AG04450 (cell line): ENCODE results near the gene ULBP3. TPM values are rescaled to one million over a fixed set of nuclear protein-coding genes. Genes with fewer than 3 reads are reported as not detected.

ENCODE experiments used
- CTCF ChIA-PET: fragments of 300-600, 350-600 bp; formaldehyde crosslinking; extraction: SDS; loops from one replicate; lab custom pipeline; 2022; ENCODE audit warnings: antibody characterized with exemption, inconsistent platforms; lab: Charles Lee
- POLR2A ChIA-PET: fragments of 350-600 bp; formaldehyde crosslinking; extraction: SDS; loops from one replicate; lab custom pipeline; 2021; ENCODE audit warnings: antibody characterized with exemption, inconsistent platforms; lab: Yijun Ruan, JAX
- DNase-seq: peaks from one replicate; pipeline ENCODE4 v3.0.0-alpha.2; 2011; ENCODE audit warnings: low read depth, low spot score
- H3K27ac ChIP-seq: one replicate; pipeline ENCODE4 v1.5.1; 2012; ENCODE audit warnings: low read depth, low read length, control low read depth
- H3K27me3 ChIP-seq: one replicate; pipeline ENCODE4 v1.6.0; 2012; ENCODE audit warnings: low read length; ENCODE audit not compliant: control insufficient read depth, insufficient read depth
- H3K4me3 ChIP-seq: 2 replicates; pipeline ENCODE4 v1.5.1; 2011; ENCODE audit warnings: mild to moderate bottlenecking, low read depth, low read length, control low read depth
- H3K9me3 ChIP-seq: 2 replicates; pipeline ENCODE4 v1.5.1; 2012; ENCODE audit warnings: low read length; ENCODE audit not compliant: control insufficient read depth, insufficient read depth
- polyA minus RNA-seq: library from RNA; depleted of rRNA, polyadenylated mRNA; stranded (reverse); fragments of >200 nt; gene quantifications from 2 replicates; pipeline ENCODE4 v1.2.3, GENCODE V29; 2011; rRNA and poly(A)+ RNA removed
- polyA plus RNA-seq: library from polyadenylated mRNA; depleted of rRNA; stranded (reverse); fragments of >200 nt; gene quantifications from 2 replicates; pipeline ENCODE4 v1.2.3, GENCODE V29; 2011; rRNA removed
- TF ChIP-seq, protein P1 (sequence below): IDR thresholded peaks from 2 replicates; pipeline ENCODE4 v1.5.1; 2011; ENCODE audit warnings: low read depth, low read length, control low read depth, inconsistent platforms

ULBP3 gene
- polyA plus RNA-seq, result 13.1 and 16.0 TPM in 2 replicates
- polyA minus RNA-seq, result 19.9 and 21.5 TPM in 2 replicates

GRCh38 chr6:150068720-150069648 is at the start of gene ULBP3:
Gene ULBP3 (minus strand): TSS chr6:150069121. CDS start chr6:150069066, 55 bp downstream.
- Histone ChIP-seq H3K27ac (peak within 1 kb of the TSS; percentile 61), H3K4me3 (peak within 1 kb of the TSS; percentile 76), H3K9me3 (no peaks in the 10 kb centered on the region), H3K27me3 (no peaks in the 10 kb centered on the region)
- ChIA-PET POLR2A (interaction anchor here (0.6 kb wide), 1 partner anchor 1934 kb away, joined by 6 read pairs; no protein-coding TSS in a partner anchor), CTCF (interaction anchor here (0.5 to 4.0 kb wide), 8 partner anchors 11 to 773 kb away, joined by 3 to 39 read pairs (median 3); no protein-coding TSS in a partner anchor)
- peak; percentile 81 for DNase-seq
- TF ChIP-seq, protein P1, sequence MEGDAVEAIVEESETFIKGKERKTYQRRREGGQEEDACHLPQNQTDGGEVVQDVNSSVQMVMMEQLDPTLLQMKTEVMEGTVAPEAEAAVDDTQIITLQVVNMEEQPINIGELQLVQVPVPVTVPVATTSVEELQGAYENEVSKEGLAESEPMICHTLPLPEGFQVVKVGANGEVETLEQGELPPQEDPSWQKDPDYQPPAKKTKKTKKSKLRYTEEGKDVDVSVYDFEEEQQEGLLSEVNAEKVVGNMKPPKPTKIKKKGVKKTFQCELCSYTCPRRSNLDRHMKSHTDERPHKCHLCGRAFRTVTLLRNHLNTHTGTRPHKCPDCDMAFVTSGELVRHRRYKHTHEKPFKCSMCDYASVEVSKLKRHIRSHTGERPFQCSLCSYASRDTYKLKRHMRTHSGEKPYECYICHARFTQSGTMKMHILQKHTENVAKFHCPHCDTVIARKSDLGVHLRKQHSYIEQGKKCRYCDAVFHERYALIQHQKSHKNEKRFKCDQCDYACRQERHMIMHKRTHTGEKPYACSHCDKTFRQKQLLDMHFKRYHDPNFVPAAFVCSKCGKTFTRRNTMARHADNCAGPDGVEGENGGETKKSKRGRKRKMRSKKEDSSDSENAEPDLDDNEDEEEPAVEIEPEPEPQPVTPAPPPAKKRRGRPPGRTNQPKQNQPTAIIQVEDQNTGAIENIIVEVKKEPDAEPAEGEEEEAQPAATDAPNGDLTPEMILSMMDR, result peak; percentile 63

DNA sequence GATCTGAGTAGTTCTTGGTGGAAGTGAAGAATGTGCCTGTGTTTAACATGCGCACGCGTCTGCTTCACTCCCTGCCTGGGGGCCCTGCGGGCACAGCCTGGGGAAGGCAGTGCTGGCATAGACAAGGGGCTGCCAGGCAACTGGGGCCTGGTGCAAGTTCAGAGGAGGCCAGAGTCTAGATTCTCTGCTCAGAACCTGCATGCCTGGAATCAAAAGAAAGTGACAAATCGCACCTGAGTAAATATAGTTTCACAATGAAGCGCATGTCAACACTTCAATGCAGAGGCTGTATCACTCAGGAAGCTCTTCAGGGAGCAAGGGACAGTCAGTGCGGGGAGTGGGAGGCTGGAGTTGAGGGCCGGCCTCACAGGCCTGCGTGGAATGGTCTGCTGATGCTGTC is 49.7 kb upstream of the ULBP3 start:
- TF ChIP-seq, protein P1, result no peak
- Histone ChIP-seq H3K27me3 (peaks cover 2% of the 10 kb centered on the region), H3K4me3 (no peak overlapping the region), H3K27ac (peak overlapping the region; percentile 31), H3K9me3 (peaks cover 9% of the 10 kb centered on the region; the same call in 1 of the 2 replicates)
- ChIA-PET POLR2A (no interaction called here), CTCF (no interaction called here)
- no peak for DNase-seq

DNA sequence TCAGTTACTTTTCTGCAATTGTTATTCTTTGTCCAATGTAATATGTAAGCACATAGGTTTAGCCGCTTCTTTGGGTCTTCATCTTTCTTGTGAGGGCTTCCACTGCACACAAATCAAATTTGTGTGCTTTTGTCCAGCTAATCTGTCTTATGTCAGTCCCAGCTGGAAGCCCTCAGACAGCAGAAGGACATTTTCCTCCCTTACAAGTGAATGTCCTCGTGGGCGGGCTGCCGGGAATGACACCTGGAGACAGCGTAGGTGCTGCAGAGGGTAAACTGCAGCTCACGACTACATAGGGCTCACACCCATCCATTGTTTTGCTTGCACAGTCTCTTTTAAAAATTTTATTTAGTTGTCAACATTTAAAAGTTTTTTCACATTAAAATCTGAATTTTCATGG is 49.3 kb upstream of the ULBP3 start:
- ChIA-PET POLR2A (no interaction called here), CTCF (no interaction called here)
- DNase-seq, result no peak
- H3K27me3 ChIP-seq, result peaks cover 2% of the 10 kb centered on the region
- H3K9me3 ChIP-seq, result peaks cover 9% of the 10 kb centered on the region; the same call in 1 of the 2 replicates
- no peak overlapping the region for H3K4me3 ChIP-seq
- no peak overlapping the region for H3K27ac ChIP-seq
- TF ChIP-seq, protein P1, result no peak

- DNase-seq, result no peak
- Histone ChIP-seq H3K27me3 (peaks cover 4% of the 10 kb centered on the region), H3K27ac (no peak overlapping the region), H3K4me3 (no peak overlapping the region), H3K9me3 (peaks cover 9% of the 10 kb centered on the region; the same call in 1 of the 2 replicates)
- TF ChIP-seq, protein P1, result no peak
- CTCF ChIA-PET, result no interaction called here
- POLR2A ChIA-PET, result no interaction called here
Observed at GRCh38 chr6:150116200-150116800, 47.4 kb upstream of the ULBP3 start.
